Measurements from ENCODE around the gene CEPT1. TPM values are rescaled to one million over a fixed set of nuclear protein-coding genes. Genes with fewer than 3 reads are reported as not detected.

The CEPT1 gene
- total and polyA plus RNA-seq, 2 of the 13 experiments (the other 11 are each of a cell fraction or from before 2014, with no cell fraction given): 35.7 to 48.2 TPM

DNA sequence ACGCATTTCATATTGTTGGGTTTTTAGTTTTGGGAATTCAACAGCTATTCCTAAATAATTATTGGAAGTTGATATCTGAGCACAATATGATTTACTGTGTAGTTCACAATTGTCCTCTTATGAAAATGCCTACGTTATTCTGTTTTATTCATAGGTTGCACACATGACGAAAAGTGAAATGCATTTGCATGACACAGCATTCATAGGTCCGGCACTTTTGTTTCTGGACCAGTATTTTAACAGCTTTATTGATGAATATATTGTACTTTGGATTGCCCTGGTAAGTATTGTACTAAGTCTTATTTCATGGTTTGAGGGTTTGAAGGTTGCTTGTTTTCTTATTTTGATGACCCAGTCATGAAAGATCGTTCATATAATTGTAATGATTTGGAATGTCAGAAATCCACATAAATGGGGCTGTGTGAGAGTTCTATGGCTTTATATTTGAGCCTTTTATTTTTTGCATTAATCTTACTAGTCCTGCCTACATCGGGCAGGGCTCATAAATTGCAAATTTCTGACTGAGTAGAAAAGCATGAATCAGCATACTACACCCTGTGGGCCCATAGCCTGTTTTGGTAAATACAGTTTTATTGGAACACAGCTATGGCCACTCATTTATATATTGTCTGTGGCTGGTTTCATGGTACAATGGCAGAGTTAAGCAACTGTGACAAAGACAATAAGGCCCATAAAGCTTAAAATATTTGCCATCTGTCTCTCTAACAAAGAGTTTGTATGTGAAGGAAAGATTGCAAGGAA is 43.5 kb downstream of the CEPT1 start (continued):
- TF ChIP-seq BCL3 (CRISPR knock-in tag; IDR thresholded peaks at IDR 0.05) (no peak), DMAP1 (CRISPR knock-in tag; IDR thresholded peaks at IDR 0.05) (no peak), BHLHE40 (IDR thresholded peaks at IDR 0.05; ENCODE audit: low read length) (no peak), NFE2 (CRISPR knock-in tag; IDR thresholded peaks at IDR 0.05) (no peak), BATF2 (CRISPR knock-in tag; IDR thresholded peaks at IDR 0.05) (no peak), ZNF225 (CRISPR knock-in tag; IDR thresholded peaks at IDR 0.05) (no peak), BORCS8-MEF2B (CRISPR knock-in tag; IDR thresholded peaks at IDR 0.05) (no peak), SSRP1 (CRISPR knock-in tag; IDR thresholded peaks at IDR 0.05) (no peak), ZNF230 (CRISPR knock-in tag; IDR thresholded peaks at IDR 0.05) (no peak), ZNF709 (CRISPR knock-in tag; IDR thresholded peaks at IDR 0.05) (no peak), TBX2 (CRISPR knock-in tag; IDR thresholded peaks at IDR 0.05; ENCODE audit: borderline replicate concordance) (no peak)
- TF ChIP-seq, protein P1, sequence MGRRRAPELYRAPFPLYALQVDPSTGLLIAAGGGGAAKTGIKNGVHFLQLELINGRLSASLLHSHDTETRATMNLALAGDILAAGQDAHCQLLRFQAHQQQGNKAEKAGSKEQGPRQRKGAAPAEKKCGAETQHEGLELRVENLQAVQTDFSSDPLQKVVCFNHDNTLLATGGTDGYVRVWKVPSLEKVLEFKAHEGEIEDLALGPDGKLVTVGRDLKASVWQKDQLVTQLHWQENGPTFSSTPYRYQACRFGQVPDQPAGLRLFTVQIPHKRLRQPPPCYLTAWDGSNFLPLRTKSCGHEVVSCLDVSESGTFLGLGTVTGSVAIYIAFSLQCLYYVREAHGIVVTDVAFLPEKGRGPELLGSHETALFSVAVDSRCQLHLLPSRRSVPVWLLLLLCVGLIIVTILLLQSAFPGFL (CRISPR knock-in tag; IDR thresholded peaks at IDR 0.05): no peak

All from HepG2 (cell line).